Measurements from ENCODE around the gene CEMP1.

The CEMP1 gene

GRCh38 chr16:2500430-2500917 is 30.7 kb downstream of the CEMP1 start:
- no peak for DNase-seq

- no peak for DNase-seq
Observed at GRCh38 chr16:2499890-2500429, 31.2 kb downstream of the CEMP1 start.

GRCh38 chr16:2499454-2499853 is 31.8 kb downstream of the CEMP1 start:
- DNase-seq, result no peak

- no peak for DNase-seq
Observed at GRCh38 chr16:2498531-2499253, 32.5 kb downstream of the CEMP1 start.

- DNase-seq, result no peak
Observed at GRCh38 chr16:2497695-2498484, 33.3 kb downstream of the CEMP1 start.

- no peak for DNase-seq
Observed at GRCh38 chr16:2497116-2497630, 34.0 kb downstream of the CEMP1 start.

GRCh38 chr16:2496223-2497115 is 34.7 kb downstream of the CEMP1 start:
- DNase-seq, result no peak

GRCh38 chr16:2495041-2495440 is 36.2 kb downstream of the CEMP1 start:
- DNase-seq, result no peak

GRCh38 chr16:2494616-2495015 is 36.6 kb downstream of the CEMP1 start:
- DNase-seq, result no peak

- no peak for DNase-seq
Observed at GRCh38 chr16:2493605-2494004, 37.6 kb downstream of the CEMP1 start.

- DNase-seq, result no peak
Observed at GRCh38 chr16:2492292-2492691, 38.9 kb downstream of the CEMP1 start.

- DNase-seq, result no peak
Observed at GRCh38 chr16:2490190-2491105, 40.8 kb downstream of the CEMP1 start.

GRCh38 chr16:2489581-2489980 is 41.6 kb downstream of the CEMP1 start:
- no peak for DNase-seq

- DNase-seq, result no peak
Observed at GRCh38 chr16:2487903-2488531, 43.2 kb downstream of the CEMP1 start.

- DNase-seq, result no peak
Observed at GRCh38 chr16:2487517-2487842, 43.7 kb downstream of the CEMP1 start.

- no peak for DNase-seq
Observed at GRCh38 chr16:2486645-2487516, 44.3 kb downstream of the CEMP1 start.

- no peak for DNase-seq
Observed at GRCh38 chr16:2485811-2486507, 45.2 kb downstream of the CEMP1 start.

GRCh38 chr16:2484898-2485508 is 46.2 kb downstream of the CEMP1 start:
- DNase-seq, result no peak

All from cortex of kidney (tissue), 1 donor.